HG03280 (cell line): Measurements from ENCODE around the gene HIPK1.
"Not testable (repeated sequence)": the region's sequence is repeated elsewhere in the genome, so short reads cannot be mapped to it uniquely, and the experiment has no call there.

ENCODE experiments used
- ATAC-seq: cut with Tn5 transposase; IDR thresholded peaks from one replicate; pipeline ENCODE4 v1.9.1; 2021; ENCODE audit warnings: mild to moderate bottlenecking, moderate library complexity; ENCODE audit not compliant: unreplicated experiment

Gene HIPK1

GRCh38 chr1:114008480-114008941, 79.4 kb downstream of the HIPK1 start:
- no peak for ATAC-seq

DNA sequence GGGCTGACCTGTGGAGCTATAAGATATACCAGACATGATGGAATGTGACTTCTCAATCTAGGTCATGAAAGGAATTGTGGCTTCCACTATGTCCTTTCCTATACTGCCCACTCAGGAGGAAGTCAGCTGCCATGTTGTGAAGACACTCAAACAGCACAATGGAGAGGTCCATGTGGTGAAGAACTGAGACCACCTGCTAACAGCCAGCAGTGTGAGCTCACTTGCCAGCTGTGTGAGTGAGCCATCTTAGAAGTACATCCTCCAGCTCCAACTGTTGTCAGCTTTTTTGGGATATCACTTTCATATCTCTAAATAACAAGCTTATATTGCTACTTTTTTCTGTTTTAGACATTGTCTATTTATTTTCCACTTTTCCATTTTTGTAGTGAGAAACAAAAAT, 79.9 kb downstream of the HIPK1 start:
- ATAC-seq, result no peak

DNA sequence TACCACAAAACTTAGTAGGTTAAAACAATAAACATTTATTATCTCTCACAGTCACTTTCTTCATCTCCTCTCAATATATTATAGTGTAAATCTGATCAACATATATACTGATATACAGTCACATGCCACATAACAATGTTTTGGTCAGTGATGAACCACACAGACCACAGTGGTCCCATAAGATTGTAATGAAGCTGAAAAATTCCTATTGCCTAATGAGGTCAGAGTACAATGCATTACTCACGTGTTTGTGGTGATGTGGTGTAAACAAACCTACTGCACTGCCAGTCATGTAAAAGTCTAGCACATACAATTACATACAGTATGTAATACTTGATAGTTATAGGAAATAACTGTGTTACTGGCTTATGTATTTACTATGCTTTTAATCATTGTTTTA, 80.3 kb downstream of the HIPK1 start:
- no peak for ATAC-seq

DNA sequence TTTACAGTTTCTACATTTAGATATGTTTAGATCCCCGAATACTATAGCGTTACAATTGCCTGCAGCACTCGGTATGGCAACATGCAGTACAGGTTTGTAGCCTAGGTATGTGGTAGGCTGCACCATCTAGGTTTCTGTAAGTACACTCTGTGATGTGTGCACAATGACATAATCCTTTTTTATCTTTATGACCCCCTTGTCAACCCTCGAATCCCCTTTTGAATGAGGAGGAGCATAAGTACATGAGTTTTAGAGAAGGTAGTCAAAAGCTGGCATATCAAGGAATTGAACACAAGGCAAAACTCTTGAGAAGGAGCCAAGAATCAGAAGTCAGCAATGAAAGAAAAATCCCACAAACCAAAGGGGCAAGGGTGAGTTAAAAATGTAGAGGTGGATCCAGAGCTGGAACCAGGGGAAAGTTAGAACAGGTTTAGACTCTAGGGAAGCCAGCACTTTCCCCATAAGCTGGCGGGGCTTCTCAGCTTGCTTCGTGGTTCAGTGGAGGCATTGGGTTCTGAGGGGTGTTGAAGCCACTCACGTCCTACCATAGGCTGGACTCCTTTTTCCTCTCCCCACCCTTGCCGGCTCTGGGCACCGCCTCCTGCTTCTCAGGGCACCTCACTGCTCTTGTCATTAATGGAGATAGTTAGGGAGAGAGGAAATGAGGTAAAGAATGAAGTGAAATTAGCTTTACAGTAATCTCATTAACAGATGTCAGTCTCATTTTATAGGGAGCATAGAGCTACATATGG, 81.5 kb downstream of the HIPK1 start:
- no peak for ATAC-seq

DNA sequence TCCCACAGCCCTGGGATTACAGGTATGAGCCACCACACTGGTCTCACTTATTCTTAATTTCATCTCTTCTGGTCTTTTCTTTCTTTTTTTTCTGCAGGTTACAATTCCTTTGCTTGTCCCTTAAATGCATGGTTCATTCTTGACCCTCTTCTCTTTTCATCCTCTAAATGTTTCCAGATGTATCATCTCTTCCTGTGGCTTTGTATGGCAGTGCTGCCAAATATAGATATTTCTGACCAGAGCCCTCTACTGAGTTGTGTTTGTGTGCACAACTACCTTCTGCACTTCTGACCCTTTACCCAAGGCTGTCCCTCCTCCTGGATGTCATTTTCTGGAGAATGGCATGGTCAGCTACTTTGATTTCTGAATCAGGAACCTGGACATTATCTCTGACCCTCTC, 82.7 kb downstream of the HIPK1 start:
- no peak for ATAC-seq

DNA sequence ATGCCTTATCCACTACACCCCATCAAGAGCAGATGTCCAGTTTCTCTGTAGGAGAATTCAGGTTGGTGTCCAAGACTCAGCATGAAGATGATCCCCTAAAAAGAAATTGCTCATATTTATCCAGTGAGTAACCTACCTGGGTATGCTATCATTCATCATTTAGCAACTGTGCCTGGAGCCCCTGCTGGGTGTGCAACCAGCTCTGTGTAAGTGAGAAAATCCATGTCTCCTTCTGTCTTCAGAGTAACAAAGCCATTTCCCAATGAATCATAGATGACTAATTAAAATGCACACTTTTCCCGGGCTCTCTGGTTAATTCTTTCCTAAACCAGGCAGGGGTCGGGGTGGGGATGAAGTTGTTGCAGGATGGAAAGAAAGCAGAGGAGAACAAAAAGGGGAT, 86.0 kb downstream of the HIPK1 start:
- no peak for ATAC-seq

DNA sequence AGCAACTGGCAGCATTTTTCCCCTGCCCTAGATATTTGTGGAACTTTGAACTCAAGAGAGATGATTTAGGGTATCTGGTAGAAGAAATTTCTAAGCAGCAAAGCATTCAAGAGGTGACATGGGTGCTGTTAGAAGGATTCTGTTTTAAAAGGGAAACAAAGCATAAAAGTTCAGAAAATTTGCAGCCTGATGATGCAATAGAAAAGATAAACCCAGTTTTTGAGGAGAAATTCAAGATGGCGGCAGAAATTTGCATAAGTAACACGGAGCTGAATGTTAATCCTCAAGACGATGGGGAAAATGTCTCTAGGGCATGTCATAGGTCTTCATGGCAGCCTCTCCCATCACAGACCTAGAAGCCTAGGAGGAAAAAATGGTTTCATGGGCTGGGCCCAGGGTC, 90.6 kb downstream of the HIPK1 start:
- not testable (repeated sequence) for ATAC-seq

DNA sequence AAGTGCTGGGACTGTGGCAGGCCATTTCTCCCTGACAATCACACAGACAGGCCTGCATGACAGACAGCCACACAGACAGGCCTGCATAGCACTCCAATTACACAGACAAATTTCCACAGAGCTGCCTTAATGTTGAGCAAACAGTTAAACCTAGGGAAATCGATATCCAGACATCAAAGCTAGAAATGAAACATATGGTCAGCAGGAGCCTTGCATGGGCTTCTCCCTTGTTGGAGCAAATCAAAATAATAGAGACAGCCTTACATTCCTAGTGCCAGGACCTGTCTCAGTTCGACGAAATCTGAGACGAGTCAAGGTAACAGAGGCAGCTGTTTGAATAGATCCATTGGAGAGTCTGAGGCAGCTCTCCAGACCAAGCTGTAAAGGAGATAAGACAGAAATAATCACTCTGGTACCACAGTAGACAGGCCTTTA, 92.6 kb downstream of the HIPK1 start:
- no peak for ATAC-seq

DNA sequence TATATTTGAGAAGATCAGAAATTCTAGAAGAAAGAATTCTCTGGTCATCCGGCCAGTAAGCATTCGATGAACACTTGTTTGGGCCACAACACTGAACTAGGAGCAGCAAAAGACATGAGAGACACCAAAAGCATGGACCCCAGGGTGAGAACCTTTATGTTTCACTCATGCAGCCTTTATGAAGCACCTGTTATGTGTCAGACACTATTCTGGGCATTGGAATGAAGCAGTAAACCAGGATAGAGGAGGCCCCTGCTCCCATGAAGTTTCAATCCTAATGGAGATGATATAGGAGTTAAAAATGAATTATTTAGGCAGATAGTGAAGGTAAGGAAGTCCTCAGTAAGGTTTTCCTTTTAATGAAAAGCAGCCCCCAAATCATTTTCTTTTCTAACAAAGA, 93.8 kb downstream of the HIPK1 start:
- no peak for ATAC-seq

- ATAC-seq, result no peak
These were observed 94.3 kb downstream of the HIPK1 start for GRCh38 chr1:114023377-114023776.

DNA sequence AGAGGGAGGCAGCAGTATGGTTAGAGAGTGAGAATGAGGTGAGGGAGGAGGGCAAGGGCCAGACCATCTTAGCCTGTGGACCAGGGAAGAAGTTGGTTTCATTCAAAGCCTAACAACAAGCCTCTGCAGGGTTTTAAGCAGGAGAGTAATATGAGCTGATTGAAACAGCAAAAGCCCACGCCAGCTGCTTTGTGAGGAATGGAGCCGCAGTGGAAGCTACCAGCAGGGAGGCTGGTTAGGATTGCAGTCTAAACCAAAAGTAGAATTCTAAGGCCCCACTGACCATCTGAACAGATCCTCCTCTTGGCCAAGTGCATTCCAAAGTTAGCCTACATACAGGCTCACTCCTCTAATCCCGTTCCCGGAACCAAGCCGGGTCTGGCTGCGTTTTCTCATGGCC, 94.9 kb downstream of the HIPK1 start:
- ATAC-seq, result no peak

GRCh38 chr1:114025609-114026401, 96.7 kb downstream of the HIPK1 start:
- no peak for ATAC-seq

DNA sequence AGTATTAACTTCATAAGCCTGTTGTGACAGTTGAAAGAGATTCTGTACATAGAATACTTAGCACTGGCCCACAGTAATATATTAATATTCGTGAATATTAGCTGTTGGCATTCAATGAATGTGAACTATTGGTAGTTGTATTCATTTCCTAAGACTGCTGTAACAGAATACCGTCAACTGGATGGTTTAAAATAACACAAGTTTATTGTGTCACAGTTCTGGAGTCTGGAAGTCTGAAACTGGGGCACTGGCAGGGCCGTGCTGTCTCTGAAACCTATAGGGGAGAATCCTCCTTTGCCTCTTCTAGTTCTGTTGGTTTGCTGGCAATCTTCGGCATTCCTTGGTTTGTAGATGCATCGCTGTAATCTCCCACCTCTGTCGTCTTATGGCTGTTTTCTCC, 97.7 kb downstream of the HIPK1 start:
- no peak for ATAC-seq
